Neural progenitor cell (in vitro differentiated cells): Measurements from ENCODE around the gene HYLS1. TPM values are rescaled to one million over a fixed set of nuclear protein-coding genes. Genes with fewer than 3 reads are reported as not detected.

Experiments used
- DNase-seq: peaks from one replicate; pipeline ENCODE4 v3.0.0-alpha.2; 2016; ENCODE audit warnings: low spot score
- H2AFZ ChIP-seq: fragments of 200-600 bp; sonication (generic); replicated peaks from 2 replicates; pipeline ENCODE4 v1.6.1; 2016; ENCODE audit warnings: antibody characterized with exemption
- H3F3A ChIP-seq: fragments of 200-600 bp; sonication (generic); 2 replicates; pipeline ENCODE4 v1.6.1; 2016; ENCODE audit warnings: antibody characterized with exemption, low read depth
- H3K27ac ChIP-seq: fragments of 200-600 bp; sonication (generic); 2 replicates; pipeline ENCODE4 v1.5.1; 2016; ENCODE audit warnings: mild to moderate bottlenecking
- H3K27me3 ChIP-seq: fragments of 200-600 bp; sonication (generic); 2 replicates; pipeline ENCODE4 v1.6.1; 2016; ENCODE audit warnings: mild to moderate bottlenecking, moderate library complexity
- H3K36me3 ChIP-seq: fragments of 200-600 bp; sonication (generic); 2 replicates; pipeline ENCODE4 v1.5.1; 2016
- H3K4me1 ChIP-seq: fragments of 200-600 bp; sonication (generic); 2 replicates; pipeline ENCODE4 v1.6.1; 2016; ENCODE audit warnings: mixed run types
- H3K4me2 ChIP-seq: fragments of 200-600 bp; sonication (generic); 2 replicates; pipeline ENCODE4 v1.6.1; 2016
- H3K4me3 ChIP-seq: fragments of 200-600 bp; sonication (generic); 2 replicates; pipeline ENCODE4 v1.5.1; 2016
- H3K79me2 ChIP-seq: fragments of 200-600 bp; sonication (generic); 2 replicates; pipeline ENCODE4 v1.6.1; 2016; ENCODE audit warnings: low read depth
- H3K9ac ChIP-seq: fragments of 200-600 bp; sonication (generic); 2 replicates; pipeline ENCODE4 v1.6.1; 2016
- H3K9me3 ChIP-seq: fragments of 200-600 bp; sonication (generic); 2 replicates; pipeline ENCODE4 v1.5.1; 2016; ENCODE audit warnings: low read depth
- H4K20me1 ChIP-seq: fragments of 200-600 bp; sonication (generic); 2 replicates; pipeline ENCODE4 v1.6.1; 2016; ENCODE audit warnings: low read depth
- H3K27ac Mint-ChIP-seq: 3 replicates; pipeline ENCODE4 v1.8.0; 2021; ENCODE audit warnings: mixed read lengths
- H3K27me3 Mint-ChIP-seq: 2 replicates; pipeline ENCODE4 v1.8.0; 2022; ENCODE audit warnings: low read depth, mild to moderate bottlenecking, inconsistent platforms, moderate library complexity, mixed read lengths; ENCODE audit not compliant: insufficient read depth
- H3K36me3 Mint-ChIP-seq: 3 replicates; pipeline ENCODE4 v1.8.0; 2021; ENCODE audit warnings: mixed read lengths
- H3K4me1 Mint-ChIP-seq: 3 replicates; pipeline ENCODE4 v1.8.0; 2021; ENCODE audit warnings: mixed read lengths
- H3K4me3 Mint-ChIP-seq: 3 replicates; pipeline ENCODE4 v1.8.0; 2021; ENCODE audit warnings: mild to moderate bottlenecking, moderate library complexity, mixed read lengths
- H3K9me3 Mint-ChIP-seq: 3 replicates; pipeline ENCODE4 v1.8.0; 2020; ENCODE audit warnings: mixed read lengths
- CTCF ChIP-seq: fragments of 200-600 bp; sonication (generic); IDR thresholded peaks from 2 replicates; pipeline ENCODE4 v1.5.1; 2017; ENCODE audit warnings: antibody characterized with exemption, mild to moderate bottlenecking
- EZH2 ChIP-seq: fragments of 200-600 bp; sonication (generic); IDR thresholded peaks from 2 replicates; pipeline ENCODE4 v1.6.1; 2017; ENCODE audit warnings: antibody characterized with exemption, mild to moderate bottlenecking, moderate library complexity
- EZH2phosphoT487 ChIP-seq: fragments of 200-600 bp; sonication (generic); IDR thresholded peaks from 2 replicates; pipeline ENCODE4 v1.6.1; 2017; ENCODE audit warnings: antibody characterized with exemption
- total RNA-seq: library from RNA; depleted of rRNA; stranded (reverse); fragments of >200 nt; gene quantifications from 2 replicates; pipeline ENCODE4 v1.2.3, GENCODE V29; 2015; ENCODE audit warnings: low replicate concordance

The HYLS1 gene
- total RNA-seq, 1 donor from 2014 or later, result 8.9 TPM

- no peak overlapping the region for H3K4me3 Mint-ChIP-seq
- TF ChIP-seq EZH2, result no peak
- no peak for TF ChIP-seq EZH2phosphoT487
- no peak for TF ChIP-seq CTCF
- no peaks in the 10 kb centered on the region for H3K36me3 Mint-ChIP-seq
- no peaks in the 10 kb centered on the region for H3K9me3 ChIP-seq
- H3K27ac Mint-ChIP-seq, result no peak overlapping the region
- H3K4me1 Mint-ChIP-seq, result peaks cover 2% of the 10 kb centered on the region
- no peak overlapping the region for H3K27ac ChIP-seq
- no peaks in the 10 kb centered on the region for H4K20me1 ChIP-seq
- peaks cover 7% of the 10 kb centered on the region for H3K27me3 ChIP-seq
- no peaks in the 10 kb centered on the region for H3K36me3 ChIP-seq
- no peaks in the 10 kb centered on the region for H3K9me3 Mint-ChIP-seq
- H3K79me2 ChIP-seq, result no peaks in the 10 kb centered on the region
- no peak overlapping the region for H3K9ac ChIP-seq
- H3F3A ChIP-seq, result no peaks in the 10 kb centered on the region
- peaks cover under 1% of the 10 kb centered on the region for H3K4me1 ChIP-seq
- DNase-seq, result peak; percentile 11
- H3K27me3 Mint-ChIP-seq, result peaks cover 5% of the 10 kb centered on the region
- H3K4me2 ChIP-seq, result peak overlapping the region; percentile 65
- peak overlapping the region; percentile 35 for H2AFZ ChIP-seq
- H3K4me3 ChIP-seq, result peak overlapping the region; percentile 33
Observed at GRCh38 chr11:125873881-125874555, 13.4 kb upstream of the HYLS1 start.

- TF ChIP-seq EZH2 (no peak), CTCF (peak; percentile 84), EZH2phosphoT487 (no peak)
- H3K4me1 ChIP-seq, result no peaks in the 10 kb centered on the region
- no peaks in the 10 kb centered on the region for H3K79me2 ChIP-seq
- H3K36me3 ChIP-seq, result no peaks in the 10 kb centered on the region
- Mint-ChIP-seq H3K9me3 (no peaks in the 10 kb centered on the region), H3K4me3 (no peak overlapping the region), H3K27me3 (peaks cover 5% of the 10 kb centered on the region), H3K27ac (no peak overlapping the region), H3K4me1 (peaks cover 2% of the 10 kb centered on the region), H3K36me3 (no peaks in the 10 kb centered on the region)
- H3K4me2 ChIP-seq, result peak overlapping the region; percentile 65
- no peak overlapping the region for H3K9ac ChIP-seq
- DNase-seq, result peak; percentile 89
- no peaks in the 10 kb centered on the region for H3K9me3 ChIP-seq
- no peak overlapping the region for H3K27ac ChIP-seq
- H3K27me3 ChIP-seq, result peaks cover 12% of the 10 kb centered on the region
- H3F3A ChIP-seq, result no peaks in the 10 kb centered on the region
- H4K20me1 ChIP-seq, result no peaks in the 10 kb centered on the region
- no peak overlapping the region for H2AFZ ChIP-seq
- H3K4me3 ChIP-seq, result peak overlapping the region; percentile 33
Observed at GRCh38 chr11:125874556-125875124, 12.8 kb upstream of the HYLS1 start.

- H3K36me3 Mint-ChIP-seq, result no peaks in the 10 kb centered on the region
- no peak overlapping the region for H3K9ac ChIP-seq
- no peak for DNase-seq
- no peaks in the 10 kb centered on the region for H3K4me1 ChIP-seq
- H3K27ac ChIP-seq, result no peak overlapping the region
- H2AFZ ChIP-seq, result no peak overlapping the region
- peaks cover 3% of the 10 kb centered on the region for H3K27me3 Mint-ChIP-seq
- peaks cover 12% of the 10 kb centered on the region for H3K27me3 ChIP-seq
- H3K4me3 Mint-ChIP-seq, result no peak overlapping the region
- H3K4me3 ChIP-seq, result no peak overlapping the region
- H3F3A ChIP-seq, result no peaks in the 10 kb centered on the region
- no peak overlapping the region for H3K27ac Mint-ChIP-seq
- no peaks in the 10 kb centered on the region for H3K4me1 Mint-ChIP-seq
- peaks cover 2% of the 10 kb centered on the region for H3K9me3 Mint-ChIP-seq
- H3K9me3 ChIP-seq, result no peaks in the 10 kb centered on the region
- H3K79me2 ChIP-seq, result no peaks in the 10 kb centered on the region
- TF ChIP-seq EZH2phosphoT487 (no peak), EZH2 (no peak)
- no peaks in the 10 kb centered on the region for H3K36me3 ChIP-seq
- H3K4me2 ChIP-seq, result no peak overlapping the region
- H4K20me1 ChIP-seq, result no peaks in the 10 kb centered on the region
Observed at GRCh38 chr11:125881291-125881690, 6.2 kb upstream of the HYLS1 start.

GRCh38 chr11:125883375-125883774, 4.1 kb upstream of the HYLS1 start:
- H3K36me3 Mint-ChIP-seq, result peaks cover 1% of the 10 kb centered on the region
- Histone ChIP-seq H4K20me1 (no peaks in the 10 kb centered on the region), H3K27ac (no peak overlapping the region), H3K36me3 (no peaks in the 10 kb centered on the region), H3K9ac (no peak overlapping the region), H3K27me3 (peaks cover 12% of the 10 kb centered on the region), H3K9me3 (no peaks in the 10 kb centered on the region), H2AFZ (no peak overlapping the region), H3K4me3 (no peak overlapping the region), H3K4me1 (no peaks in the 10 kb centered on the region), H3F3A (peaks cover 14% of the 10 kb centered on the region), H3K4me2 (no peak overlapping the region), H3K79me2 (no peaks in the 10 kb centered on the region)
- H3K9me3 Mint-ChIP-seq, result peaks cover 10% of the 10 kb centered on the region
- H3K27ac Mint-ChIP-seq, result no peak overlapping the region
- TF ChIP-seq EZH2phosphoT487, result no peak
- TF ChIP-seq CTCF, result no peak
- no peak for TF ChIP-seq EZH2
- peaks cover 10% of the 10 kb centered on the region for H3K27me3 Mint-ChIP-seq
- H3K4me3 Mint-ChIP-seq, result no peak overlapping the region
- H3K4me1 Mint-ChIP-seq, result peaks cover 5% of the 10 kb centered on the region
- no peak for DNase-seq
